ENCODE results near the gene KCNIP2.

Gene KCNIP2

GRCh38 chr10:101818119-101818871, 25.3 kb downstream of the KCNIP2 start, which contains the start of gene OGA:
Gene OGA (minus strand): TSS chr10:101818444. CDS start chr10:101818022, 422 bp downstream.
- Mint-ChIP-seq H3K36me3 (ENCODE audit: low read depth) (peaks cover 8% of the 10 kb centered on the region), H3K27ac (peak within 1 kb of the TSS; percentile 91 to 98 (median 98)), H3K4me3 (peak within 1 kb of the TSS; percentile 96 to 98 (median 97)), H3K9me3 (no peaks in the 10 kb centered on the region), H3K4me1 (peaks cover 46% of the 10 kb centered on the region), H3K27me3 (ENCODE audit: low read depth) (no peaks in the 10 kb centered on the region)
- TF ChIP-seq CTCF (IDR thresholded peaks at IDR 0.05; ENCODE audit: unreplicated experiment in 3 of 3) = no peak

GRCh38 chr10:101817337-101818118, 26.1 kb downstream of the KCNIP2 start:
- no peak for TF ChIP-seq CTCF (IDR thresholded peaks at IDR 0.05; ENCODE audit: unreplicated experiment in 3 of 3)
- Mint-ChIP-seq H3K27me3 (ENCODE audit: low read depth) (no peaks in the 10 kb centered on the region), H3K27ac (peak overlapping the region; percentile 91 to 98 (median 98)), H3K4me3 (peak overlapping the region; percentile 96 to 98 (median 97)), H3K4me1 (peaks cover 54% of the 10 kb centered on the region), H3K36me3 (ENCODE audit: low read depth) (peaks cover 16% of the 10 kb centered on the region), H3K9me3 (no peaks in the 10 kb centered on the region)

DNA sequence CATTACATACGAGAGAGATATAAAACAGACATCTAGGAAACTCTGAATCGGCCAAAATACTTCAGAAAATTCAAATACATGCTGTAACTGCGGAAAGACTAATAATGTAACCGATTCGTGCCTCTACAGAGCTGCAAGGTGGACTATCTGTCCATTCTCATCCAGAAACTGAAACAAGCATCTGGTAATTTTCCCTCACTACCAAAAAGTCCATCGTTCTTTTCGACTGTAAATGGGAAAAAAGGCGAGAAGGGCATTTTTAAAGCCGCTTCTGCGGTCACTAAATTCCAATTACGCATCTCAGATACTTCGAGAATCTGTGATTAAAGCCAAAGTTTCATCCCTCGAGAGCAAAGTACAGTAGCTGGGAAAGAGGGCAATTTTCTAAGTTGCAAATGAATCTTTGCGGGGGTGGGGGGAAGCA, 26.7 kb downstream of the KCNIP2 start:
- Mint-ChIP-seq H3K9me3 (no peaks in the 10 kb centered on the region), H3K36me3 (ENCODE audit: low read depth) (peaks cover 17% of the 10 kb centered on the region), H3K27me3 (ENCODE audit: low read depth) (no peaks in the 10 kb centered on the region), H3K4me1 (peaks cover 55% of the 10 kb centered on the region), H3K4me3 (peak overlapping the region; percentile 96 to 98 (median 97)), H3K27ac (peak overlapping the region; percentile 42 to 98 (median 91))
- no peak for TF ChIP-seq CTCF (IDR thresholded peaks at IDR 0.05; ENCODE audit: unreplicated experiment in 3 of 3)

GRCh38 chr10:101816376-101816775, 27.2 kb downstream of the KCNIP2 start:
- Mint-ChIP-seq H3K4me1 (peaks cover 51% of the 10 kb centered on the region), H3K9me3 (no peaks in the 10 kb centered on the region), H3K4me3 (peak overlapping the region; percentile 96 to 98 (median 97)), H3K36me3 (ENCODE audit: low read depth) (peaks cover 22% of the 10 kb centered on the region), H3K27ac (peak overlapping the region; percentile 42 to 98 (median 91)), H3K27me3 (ENCODE audit: low read depth) (no peaks in the 10 kb centered on the region)
- no peak for TF ChIP-seq CTCF (IDR thresholded peaks at IDR 0.05; ENCODE audit: unreplicated experiment in 3 of 3)

- H3K27me3 Mint-ChIP-seq (ENCODE audit: low read depth) = no peaks in the 10 kb centered on the region
- H3K9me3 Mint-ChIP-seq = no peaks in the 10 kb centered on the region
- H3K4me3 Mint-ChIP-seq = peak overlapping the region; percentile 96 to 98 (median 97)
- no peak for TF ChIP-seq CTCF (IDR thresholded peaks at IDR 0.05; ENCODE audit: unreplicated experiment in 3 of 3)
- H3K4me1 Mint-ChIP-seq = peaks cover 47% of the 10 kb centered on the region
- H3K36me3 Mint-ChIP-seq (ENCODE audit: low read depth) = peaks cover 36% of the 10 kb centered on the region
- peak overlapping the region; percentile 29 to 64 (median 53) for H3K27ac Mint-ChIP-seq
Measured at GRCh38 chr10:101814466-101815071, 29.0 kb downstream of the KCNIP2 start.
